Middle frontal gyrus (tissue), 1 donor: ENCODE results near the gene KIF14.
A peak's percentile ranks its signal among the peaks of the same experiment; 100 is the strongest.

Experiments used
- DNase-seq: peaks from one replicate; pipeline ENCODE4 v3.0.0-alpha.2; 2015; ENCODE audit warnings: low spot score; ENCODE audit errors: extremely low spot score

The KIF14 gene, protein sequence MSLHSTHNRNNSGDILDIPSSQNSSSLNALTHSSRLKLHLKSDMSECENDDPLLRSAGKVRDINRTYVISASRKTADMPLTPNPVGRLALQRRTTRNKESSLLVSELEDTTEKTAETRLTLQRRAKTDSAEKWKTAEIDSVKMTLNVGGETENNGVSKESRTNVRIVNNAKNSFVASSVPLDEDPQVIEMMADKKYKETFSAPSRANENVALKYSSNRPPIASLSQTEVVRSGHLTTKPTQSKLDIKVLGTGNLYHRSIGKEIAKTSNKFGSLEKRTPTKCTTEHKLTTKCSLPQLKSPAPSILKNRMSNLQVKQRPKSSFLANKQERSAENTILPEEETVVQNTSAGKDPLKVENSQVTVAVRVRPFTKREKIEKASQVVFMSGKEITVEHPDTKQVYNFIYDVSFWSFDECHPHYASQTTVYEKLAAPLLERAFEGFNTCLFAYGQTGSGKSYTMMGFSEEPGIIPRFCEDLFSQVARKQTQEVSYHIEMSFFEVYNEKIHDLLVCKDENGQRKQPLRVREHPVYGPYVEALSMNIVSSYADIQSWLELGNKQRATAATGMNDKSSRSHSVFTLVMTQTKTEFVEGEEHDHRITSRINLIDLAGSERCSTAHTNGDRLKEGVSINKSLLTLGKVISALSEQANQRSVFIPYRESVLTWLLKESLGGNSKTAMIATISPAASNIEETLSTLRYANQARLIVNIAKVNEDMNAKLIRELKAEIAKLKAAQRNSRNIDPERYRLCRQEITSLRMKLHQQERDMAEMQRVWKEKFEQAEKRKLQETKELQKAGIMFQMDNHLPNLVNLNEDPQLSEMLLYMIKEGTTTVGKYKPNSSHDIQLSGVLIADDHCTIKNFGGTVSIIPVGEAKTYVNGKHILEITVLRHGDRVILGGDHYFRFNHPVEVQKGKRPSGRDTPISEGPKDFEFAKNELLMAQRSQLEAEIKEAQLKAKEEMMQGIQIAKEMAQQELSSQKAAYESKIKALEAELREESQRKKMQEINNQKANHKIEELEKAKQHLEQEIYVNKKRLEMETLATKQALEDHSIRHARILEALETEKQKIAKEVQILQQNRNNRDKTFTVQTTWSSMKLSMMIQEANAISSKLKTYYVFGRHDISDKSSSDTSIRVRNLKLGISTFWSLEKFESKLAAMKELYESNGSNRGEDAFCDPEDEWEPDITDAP (N-terminal part only)

DNA sequence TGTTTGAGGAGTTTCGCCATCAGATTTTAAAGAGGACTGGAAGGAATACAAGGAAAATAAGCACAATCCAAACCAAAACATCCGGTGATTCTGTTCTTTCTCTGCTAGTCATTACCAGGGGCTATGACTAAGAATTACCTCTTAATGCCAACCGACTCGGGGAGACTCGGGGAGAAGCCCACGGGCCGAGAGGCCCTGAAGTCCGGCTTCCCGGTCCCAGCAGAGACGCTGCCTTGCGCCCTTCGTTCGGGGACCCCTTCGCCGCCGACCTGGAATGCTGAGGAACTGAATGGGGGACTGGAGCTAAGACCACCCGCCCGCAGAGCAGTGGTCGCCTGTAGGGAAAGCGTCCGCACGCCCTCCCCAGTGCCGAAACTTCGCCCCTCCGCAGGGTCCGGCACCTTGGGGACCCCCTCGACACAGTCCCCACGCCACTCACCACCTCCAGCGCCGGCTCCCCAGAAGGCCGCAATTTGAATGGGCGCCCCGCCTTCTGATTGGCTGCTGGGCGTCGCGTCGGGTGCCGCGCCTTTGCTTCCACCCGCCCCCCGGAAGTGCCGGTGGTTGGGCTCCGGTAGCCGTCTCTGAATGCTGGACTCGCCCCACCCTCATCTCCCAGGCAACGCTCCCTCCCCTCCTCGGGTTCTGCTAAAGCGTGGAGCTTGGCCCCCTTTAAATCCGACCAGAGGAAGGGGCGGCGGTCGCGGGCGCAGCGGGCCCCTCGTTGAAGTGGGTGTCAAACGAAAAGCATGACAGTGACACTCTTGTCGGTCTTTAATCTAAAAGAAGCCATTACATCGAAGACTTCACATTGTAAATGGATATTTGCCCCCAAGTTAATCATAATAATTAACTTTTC, at the start of gene KIF14:
KIF14 (minus strand) TSS at position 479 of the 859 bp plus-strand sequence. CDS start 2,028 bp downstream, outside the sequence.
- peak; percentile 78 for DNase-seq

DNA sequence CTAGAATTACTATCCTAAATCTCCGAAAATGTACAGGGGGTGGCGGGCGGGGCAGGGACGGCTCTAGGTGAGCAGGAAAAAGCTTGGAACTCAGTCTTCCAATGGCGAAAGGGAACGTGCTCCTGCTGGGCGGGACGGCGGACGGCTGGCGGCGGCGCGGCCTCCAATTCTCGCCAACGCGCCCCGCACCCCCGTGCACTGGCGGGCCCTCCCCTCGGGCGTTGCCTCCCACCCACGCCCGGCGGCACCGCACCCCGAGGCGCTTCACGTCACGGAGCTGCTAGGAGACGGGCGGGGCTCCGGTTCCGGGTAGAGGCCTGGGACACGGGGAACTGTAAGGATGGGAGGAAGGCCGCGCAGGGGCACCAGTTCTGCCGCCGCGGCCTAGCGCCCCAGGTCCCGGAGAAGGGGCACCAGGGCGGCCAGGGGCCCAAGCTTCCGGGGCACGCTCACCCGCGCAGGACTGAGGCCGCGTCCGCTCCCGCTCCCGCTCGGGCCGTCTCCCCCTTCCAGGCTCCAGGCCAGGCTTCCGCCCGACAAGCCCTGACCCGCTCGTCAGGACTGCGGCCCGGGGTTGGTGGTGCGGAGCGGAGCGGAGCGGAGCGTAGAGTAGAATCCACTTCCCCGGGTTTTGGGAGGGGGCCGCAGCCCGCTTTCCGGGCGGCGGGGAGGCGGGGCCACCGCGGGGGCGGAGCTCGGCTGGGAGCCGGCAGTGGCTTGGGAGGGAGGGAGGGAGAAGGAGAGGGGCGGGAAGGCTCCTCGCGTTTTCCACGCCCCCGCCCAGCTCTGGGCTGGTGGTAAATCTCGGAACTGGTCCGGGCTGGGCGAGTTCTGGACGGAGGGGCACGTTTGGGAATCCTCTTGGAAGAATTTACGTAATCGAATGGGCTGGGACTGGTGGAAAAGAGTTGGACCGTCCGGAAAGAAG, 49.0 kb upstream of the KIF14 start, which contains the start of gene DDX59:
DDX59 (minus strand) TSS at position 594 of the 928 bp plus-strand sequence. CDS start 3,167 bp downstream, outside the sequence.
- peak; percentile 89 for DNase-seq

DNA sequence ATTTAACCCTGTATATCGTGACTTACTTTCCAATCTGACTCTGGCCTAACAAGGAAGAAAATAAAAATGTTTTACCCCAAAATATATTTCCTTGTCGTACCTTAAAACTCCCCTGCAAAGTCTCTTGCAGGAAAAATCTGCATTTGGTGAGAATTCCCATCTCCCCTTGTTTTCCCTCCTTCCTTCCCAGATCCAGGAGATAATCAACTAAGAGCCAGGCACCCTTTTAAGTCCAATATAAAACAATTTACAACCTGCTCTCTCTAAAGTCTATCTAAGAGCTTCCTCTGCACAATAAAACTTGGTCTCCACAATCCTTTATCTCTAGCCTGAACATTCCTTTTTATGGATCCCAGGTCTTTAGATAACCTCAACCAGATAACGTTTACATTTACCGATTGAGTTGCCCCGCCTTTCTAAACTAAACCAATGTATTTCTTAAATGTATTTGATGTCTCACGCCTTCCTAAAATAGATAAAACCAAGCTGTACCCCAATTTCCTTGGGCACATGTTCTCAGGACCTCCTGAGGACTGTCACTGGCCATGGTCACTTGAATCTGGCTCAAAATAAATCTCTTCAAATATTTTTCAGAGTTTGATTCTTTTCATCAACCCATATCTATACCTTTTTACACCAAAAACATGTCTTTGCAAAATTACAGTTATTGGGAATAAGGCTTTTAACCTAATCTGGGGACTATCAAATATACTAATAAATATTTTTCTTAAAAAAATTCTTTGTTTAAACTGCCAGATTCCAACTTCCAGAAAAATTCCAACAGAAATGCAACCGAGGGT, 48.2 kb upstream of the KIF14 start:
- no peak for DNase-seq

DNA sequence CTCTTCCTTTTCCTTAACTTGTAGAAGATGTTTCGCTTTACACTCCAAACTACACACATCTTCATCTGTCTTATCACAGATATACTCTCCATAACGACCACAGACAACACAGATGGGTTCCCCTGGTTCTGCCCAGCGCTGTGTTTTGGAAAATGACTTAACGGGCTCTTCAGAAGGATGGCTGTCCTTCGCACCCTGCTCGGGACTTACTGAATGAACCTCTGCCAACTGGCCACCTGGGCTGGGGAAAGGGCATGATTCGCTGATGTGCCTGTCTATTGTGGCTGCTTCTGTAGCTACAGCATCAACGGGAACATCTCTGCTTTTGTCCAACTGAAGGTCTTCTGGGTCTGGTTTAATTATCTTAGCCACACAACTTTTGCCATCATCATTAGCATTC, 45.8 kb upstream of the KIF14 start:
- no peak for DNase-seq

DNA sequence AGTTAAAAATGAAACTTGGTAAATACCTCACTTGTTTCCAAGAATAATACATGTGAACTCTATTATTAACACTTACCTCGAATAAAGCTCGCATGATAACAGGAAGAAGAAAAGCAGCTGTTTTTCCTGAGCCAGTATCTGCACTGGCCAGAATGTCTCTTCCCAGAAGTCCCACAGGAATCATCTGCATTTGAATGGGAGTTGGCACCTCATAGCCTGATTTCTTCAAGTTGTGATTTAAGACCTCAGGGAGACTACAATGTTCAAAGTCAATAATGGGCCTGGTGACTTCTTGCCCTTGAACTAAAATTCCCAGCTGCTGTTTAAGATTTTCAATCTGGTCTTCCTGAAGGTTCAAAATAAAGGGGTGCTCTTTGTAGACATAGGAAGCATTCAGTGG, 45.3 kb upstream of the KIF14 start:
- DNase-seq: no peak

DNA sequence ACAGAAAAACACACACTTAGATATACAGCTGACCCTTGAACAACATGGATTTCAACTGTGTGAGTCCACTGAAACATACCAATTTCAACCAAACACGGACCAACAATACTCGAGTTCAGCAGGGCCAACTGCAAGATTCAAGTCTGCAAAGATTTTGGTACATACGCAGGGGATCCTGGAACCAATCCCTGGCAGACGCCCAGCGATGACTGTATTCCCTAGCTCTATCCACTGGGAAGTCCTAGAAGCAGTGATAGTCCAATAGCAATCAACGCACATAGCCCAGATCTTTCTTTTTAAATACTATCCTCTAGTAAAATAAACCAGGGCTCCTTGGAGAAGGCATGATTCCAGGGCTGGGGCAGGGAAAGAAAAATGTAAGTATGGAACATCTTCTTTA, 40.2 kb upstream of the KIF14 start:
- DNase-seq: no peak

DNA sequence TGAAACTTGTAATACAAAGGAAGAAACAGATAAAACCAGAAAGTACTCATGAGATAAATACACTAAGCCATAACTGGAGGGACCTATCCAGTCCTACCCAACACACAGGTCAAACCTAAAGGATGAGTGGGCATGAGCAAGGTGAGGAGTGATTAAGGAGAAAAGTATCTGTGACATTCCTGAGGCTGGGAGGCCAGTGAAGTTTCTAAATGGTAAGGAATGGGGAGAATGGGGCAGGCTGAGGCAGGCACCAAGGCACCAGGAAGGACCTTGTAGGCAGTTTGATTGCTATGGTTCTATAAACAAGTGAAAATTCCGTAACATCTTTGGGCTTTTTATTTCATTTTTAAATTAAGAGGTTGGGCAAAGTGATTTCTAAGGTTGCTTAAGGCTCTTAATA, 38.7 kb upstream of the KIF14 start:
- no peak for DNase-seq

DNA sequence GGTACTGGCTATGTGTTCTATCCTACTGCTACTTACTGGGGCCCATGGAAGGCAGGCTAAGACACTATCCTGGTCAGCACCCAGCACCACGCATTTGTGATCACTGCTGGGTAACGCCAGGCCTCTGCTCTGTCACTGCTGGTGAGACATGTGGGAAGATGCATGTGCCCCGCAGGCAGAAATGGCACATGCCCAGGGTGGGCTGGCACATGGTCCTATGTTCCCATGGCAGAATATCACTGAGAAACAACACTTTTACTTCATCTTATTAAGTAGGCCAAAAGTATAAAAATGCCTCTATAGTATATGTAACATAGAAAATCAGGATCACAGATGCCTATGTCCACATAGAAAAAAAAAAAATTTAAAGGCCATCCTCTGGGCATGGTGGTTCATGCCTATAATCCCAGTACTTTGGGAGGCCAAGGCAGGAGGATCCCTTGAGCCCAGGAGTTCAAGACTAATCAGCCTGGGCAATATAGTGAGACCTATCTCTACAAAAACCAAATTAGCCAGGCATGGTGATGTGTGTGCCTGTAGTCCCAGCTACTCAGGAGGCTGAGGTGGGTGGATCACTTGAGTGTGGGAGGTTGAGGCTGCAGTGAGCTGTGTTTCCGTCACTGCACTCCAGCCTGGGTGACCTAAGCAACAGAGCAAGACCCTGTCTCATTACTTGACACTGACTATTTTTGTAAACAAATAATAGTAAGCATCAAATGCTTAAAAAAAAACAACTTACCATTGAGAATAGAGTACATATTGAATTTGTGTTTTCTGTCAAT, 37.7 kb upstream of the KIF14 start:
- no peak for DNase-seq

DNA sequence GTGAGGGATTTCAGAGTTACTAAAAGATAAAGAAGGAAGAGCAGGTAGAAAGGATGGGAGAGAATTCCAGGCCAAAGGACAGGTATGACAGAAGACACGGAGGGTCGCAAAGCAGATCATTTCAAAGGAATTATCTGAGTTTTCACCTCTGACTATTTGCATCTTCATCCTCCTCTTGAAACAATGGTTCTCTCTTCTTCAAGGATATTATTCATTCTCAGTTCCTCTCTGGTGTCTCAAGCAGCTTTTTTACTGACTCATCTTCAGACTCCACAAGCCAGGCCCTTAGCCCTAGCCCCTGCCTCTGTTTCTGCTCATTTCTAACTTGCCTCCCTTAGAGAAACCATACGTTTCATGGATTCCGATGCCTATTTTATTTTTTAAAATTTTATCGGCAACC, 34.1 kb upstream of the KIF14 start:
- no peak for DNase-seq

DNA sequence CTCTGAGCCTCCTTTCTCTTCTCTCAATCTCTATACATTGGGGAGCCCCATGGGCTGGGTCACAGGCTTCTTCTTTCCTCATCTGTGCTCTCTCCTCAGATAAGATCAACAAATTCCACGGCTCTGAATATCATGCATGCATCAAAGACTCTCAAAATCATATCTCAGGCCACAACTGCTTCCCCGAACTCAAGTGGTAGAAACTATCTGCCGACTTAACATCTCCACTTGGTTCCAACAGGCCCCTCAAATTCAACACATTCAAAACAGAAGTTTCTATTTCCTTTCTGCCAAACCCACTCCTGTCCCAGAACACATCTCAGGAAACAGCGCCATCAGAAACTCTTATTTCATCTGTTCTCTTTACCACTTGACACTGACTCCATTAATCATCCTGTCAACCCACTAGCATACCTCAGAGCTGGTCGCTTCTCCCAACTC, 32.5 kb upstream of the KIF14 start:
- no peak for DNase-seq

DNA sequence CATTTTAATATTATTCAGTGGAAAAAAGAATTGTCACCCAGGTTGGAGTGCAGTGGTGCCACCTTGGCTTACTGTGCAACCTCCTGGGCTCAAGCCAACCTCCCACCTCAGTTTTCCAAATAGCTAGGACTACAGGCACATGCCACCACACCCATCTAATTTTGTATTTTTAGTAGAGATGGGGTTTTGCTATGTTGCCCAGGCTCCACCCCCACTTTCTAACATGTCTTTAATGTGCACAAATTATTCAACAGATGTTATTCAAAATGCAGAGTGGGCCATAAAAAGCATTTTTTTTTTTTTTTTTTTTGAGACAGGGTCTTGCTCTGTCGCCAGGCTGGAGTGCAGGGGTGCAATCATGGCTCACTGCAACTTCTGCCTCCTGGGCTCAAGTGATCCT, 31.8 kb upstream of the KIF14 start:
- no peak for DNase-seq

DNA sequence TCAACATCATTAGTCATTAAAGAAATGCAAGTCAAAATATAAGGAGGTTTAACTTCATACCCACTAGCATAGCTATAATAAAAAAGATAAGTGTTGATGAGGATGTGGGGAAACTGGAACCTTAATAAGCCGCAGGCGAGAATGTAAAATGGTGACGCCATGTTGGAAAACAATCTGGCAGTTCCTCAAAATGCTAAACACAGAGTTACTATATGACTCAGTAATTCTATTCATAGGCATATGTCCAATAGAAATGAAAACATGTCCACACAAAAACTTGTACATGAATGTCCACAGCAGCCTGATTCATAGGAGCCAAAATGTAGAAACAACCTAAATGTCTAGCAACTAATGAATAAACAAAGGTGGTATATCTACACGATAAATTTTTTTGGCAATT, 26.0 kb upstream of the KIF14 start:
- no peak for DNase-seq

DNA sequence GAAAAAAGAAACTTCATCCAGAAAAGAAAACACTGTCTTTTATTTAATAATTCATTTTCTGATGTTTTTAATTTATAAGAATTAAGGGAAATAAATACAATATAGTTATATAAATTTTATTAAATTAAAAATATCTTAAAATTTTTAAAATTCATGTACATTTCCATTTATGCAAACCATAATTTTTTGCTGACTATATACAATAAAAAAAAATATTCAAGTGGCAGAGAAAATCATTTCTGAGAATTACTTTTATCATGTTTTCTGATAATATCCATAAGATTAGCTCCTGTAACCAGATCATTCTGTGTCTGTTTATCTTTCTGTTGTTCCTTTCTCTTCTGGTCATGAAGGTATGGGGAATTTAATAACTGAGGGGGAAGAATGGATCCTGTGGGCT, 23.5 kb upstream of the KIF14 start:
- DNase-seq: no peak

DNA sequence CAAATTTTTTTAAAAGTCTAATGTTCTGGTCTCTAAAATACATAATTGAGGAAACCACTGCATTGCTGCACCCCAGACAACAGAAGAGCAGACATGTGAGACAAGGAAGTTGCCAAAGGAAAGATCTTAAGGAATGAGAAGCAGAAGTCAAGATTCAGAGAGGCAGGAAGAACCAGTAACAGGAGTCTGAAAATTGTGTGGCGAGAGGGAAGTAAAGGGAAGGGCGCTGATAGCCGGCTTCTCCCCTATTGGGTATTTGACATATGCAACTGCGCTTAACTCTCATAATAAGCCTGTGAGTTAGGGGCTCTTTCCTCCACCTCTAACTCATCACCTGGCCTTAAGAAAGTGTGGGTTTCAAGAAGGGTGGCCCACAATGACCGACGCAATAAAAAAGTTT, 21.9 kb upstream of the KIF14 start:
- no peak for DNase-seq

DNA sequence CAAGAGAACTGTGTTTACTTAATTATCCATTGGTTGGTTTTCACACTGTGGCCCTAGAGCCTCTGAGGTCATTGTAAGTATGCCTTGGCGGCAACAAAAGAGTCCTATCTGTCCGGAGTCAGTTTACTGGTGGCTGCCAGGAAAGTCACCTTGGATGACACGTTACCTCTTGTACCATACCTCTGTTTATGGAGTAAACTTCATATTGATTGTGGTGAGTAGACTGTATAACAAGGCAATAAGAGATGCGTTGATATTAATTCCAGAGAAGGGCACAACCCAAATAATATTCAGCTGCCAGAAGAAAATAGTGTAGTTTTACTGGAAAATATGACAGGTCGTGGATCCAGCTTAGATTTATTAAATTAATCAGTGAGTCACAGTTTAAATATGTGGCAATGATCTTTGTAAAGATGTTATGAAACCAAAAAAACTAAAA, 20.4 kb upstream of the KIF14 start:
- no peak for DNase-seq

DNA sequence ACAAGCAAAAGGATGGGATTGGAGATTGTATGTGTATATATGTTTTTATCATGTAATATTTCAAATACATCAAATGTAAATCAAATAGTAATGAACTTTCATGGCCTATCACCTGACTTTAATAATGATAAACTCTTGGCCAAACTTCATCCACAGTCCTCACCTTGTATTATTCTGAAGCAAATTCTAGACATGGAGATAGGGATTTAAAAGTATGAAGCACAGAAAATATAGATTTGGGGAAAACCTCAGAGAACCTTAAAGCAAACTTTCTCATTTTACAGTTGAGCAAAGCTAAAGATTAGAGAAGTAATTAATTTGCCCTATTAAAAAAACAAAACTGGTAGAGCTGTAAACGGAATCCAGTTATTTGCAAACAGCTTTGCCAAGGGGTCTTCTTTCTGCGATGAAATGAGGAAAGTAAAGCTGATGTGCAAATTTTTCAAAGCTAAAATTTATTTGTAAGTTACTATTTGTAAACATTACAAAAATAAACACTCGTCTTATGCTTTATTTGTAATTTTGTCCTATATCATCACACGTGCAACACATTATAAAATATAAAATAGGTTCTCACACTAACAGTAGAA, 19.9 kb upstream of the KIF14 start:
- no peak for DNase-seq

DNA sequence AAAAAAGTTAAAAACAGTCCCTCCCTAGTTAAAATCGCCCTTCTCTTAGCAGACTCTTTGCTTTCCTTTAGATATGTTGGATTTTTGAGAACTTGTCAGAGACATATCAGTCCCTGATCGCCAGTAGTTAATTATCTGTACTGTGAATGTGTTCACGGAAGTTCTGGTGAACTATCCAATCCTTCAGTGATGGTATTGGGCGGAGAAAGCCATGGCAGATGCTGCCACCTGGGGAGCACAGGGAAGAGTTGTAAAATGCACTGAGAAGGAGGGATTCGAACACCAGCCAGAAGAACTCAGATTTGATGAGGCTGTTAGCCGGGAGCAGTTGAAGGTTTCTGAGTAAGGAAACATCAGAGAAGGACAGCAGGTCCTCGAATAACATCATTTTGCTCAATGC, 17.5 kb upstream of the KIF14 start:
- DNase-seq: no peak

DNA sequence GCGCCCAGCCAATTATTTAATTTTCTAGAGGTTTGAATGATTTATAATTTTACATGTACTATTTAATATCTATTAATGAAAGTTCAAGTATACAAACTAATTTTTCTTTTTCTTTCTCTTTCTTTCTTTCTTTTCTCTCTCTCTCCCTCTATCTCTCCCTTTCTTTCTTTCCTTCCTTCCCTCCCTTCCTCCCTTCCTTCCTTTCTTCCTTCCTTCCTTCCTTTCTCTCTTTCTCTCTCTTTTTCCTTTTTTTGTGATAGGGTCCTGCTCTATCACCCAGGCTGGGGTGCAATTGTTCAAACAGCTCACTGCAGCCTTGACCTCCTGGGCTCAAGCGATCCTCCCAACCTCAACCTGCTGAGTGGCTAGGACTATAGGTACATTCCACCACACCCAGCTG, 16.1 kb upstream of the KIF14 start:
- DNase-seq: no peak
